Fibroblast of villous mesenchyme (primary cell): ENCODE data around the gene PYGB. TPM values are rescaled to one million over a fixed set of nuclear protein-coding genes. Genes with fewer than 3 reads are reported as not detected.

Experiments
- DNase-seq: peaks from one replicate; pipeline ENCODE4 v3.0.0-alpha.2; 2010; ENCODE audit warnings: low read depth
- H3K4me3 ChIP-seq: 2 replicates; pipeline ENCODE4 v1.5.1; 2011; ENCODE audit warnings: low read depth, mild to moderate bottlenecking, low read length
- total RNA-seq: library from RNA; depleted of rRNA; stranded (reverse); fragments of >200 nt; gene quantifications from 2 replicates; pipeline ENCODE4 v1.2.3, GENCODE V29; 2012
- TF ChIP-seq, protein P1 (sequence below): IDR thresholded peaks from 2 replicates; pipeline ENCODE4 v1.5.1; 2012; ENCODE audit warnings: low read depth, mild to moderate bottlenecking, low read length; ENCODE audit not compliant: insufficient read depth

Gene PYGB
- total RNA-seq, 1 donor: 110 TPM

DNA sequence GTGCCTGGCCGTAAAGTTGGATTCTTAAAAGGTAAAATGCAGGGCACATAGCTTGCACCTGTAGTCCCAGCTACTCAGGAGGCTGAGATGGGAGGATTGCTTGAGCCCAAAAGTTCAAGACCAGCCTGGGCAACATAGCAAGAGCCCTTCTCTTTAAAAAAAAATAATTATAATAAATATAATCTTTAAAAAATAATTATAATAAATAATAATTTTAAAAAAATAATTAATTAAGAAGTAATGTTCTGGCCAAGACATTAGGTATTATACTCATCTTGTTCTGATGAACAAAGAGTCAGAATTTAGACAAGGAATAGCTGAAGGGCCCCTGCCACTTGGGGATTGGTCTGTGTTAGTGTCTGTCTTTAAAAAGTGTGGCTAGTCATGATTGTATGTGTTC lies 38.5 kb upstream of the PYGB start:
- no peak overlapping the region for H3K4me3 ChIP-seq
- no peak for DNase-seq
- TF ChIP-seq, protein P1, sequence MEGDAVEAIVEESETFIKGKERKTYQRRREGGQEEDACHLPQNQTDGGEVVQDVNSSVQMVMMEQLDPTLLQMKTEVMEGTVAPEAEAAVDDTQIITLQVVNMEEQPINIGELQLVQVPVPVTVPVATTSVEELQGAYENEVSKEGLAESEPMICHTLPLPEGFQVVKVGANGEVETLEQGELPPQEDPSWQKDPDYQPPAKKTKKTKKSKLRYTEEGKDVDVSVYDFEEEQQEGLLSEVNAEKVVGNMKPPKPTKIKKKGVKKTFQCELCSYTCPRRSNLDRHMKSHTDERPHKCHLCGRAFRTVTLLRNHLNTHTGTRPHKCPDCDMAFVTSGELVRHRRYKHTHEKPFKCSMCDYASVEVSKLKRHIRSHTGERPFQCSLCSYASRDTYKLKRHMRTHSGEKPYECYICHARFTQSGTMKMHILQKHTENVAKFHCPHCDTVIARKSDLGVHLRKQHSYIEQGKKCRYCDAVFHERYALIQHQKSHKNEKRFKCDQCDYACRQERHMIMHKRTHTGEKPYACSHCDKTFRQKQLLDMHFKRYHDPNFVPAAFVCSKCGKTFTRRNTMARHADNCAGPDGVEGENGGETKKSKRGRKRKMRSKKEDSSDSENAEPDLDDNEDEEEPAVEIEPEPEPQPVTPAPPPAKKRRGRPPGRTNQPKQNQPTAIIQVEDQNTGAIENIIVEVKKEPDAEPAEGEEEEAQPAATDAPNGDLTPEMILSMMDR: no peak

DNA sequence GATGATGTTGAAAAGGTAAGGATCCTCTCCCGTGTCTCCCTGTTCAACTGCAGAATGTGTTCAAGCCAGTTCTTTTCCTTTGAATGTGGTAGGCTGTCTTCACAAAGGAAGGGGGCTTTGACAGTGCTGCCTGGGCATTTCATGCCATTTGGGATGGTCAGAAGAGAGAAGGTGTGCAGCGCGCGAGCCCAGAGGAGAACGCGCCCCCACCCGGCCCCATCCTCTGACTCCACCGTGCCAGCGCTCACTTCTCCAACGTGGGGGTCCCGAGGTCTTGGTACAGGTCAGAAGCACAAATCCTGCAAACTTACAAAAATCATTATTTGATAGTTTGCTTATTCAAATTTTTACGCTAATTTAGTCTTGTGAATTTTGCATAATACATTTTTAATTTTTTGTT lies 38.0 kb upstream of the PYGB start:
- no peak for DNase-seq
- TF ChIP-seq, protein P1: no peak
- no peak overlapping the region for H3K4me3 ChIP-seq

DNA sequence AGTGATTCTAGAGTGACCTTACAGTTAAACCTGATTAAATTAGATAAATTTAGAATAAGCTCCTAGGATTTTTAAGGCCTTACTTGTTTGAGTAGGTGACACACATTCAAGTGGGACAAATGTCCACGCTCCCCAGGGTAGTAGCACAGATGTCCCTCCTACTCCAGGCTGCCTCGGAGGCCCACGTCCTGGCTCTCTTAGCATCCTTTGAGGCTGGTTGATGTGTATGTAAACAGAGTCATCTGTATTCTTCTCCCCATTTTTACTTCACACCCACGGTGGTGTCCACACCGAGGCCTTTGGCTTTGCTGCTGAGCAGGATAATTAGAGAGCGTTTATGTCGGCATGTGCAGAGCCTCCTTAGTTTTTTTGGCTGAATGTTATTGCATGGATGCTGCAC lies 36.6 kb upstream of the PYGB start:
- TF ChIP-seq, protein P1: no peak
- H3K4me3 ChIP-seq: no peak overlapping the region
- no peak for DNase-seq

DNA sequence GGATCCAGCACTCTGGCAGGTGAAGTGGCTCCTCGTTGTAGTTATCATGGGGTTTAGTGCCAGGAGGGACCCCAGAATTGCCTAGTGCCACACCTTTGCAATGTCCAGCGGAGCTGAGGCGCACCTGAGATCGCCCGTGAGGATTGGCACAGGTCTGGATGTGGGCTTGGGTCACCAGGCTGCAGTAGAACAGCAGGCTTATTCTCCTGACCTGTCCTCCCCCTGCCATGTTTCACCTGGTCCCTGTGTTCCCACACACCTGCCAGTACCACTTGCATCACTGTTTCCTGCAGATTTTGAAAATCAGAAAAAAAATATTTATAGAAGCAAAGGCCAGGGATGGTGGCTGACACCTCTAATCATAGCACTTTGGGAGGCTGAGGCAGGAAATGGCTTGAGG lies 35.6 kb upstream of the PYGB start:
- no peak overlapping the region for H3K4me3 ChIP-seq
- TF ChIP-seq, protein P1: no peak
- no peak for DNase-seq

DNA sequence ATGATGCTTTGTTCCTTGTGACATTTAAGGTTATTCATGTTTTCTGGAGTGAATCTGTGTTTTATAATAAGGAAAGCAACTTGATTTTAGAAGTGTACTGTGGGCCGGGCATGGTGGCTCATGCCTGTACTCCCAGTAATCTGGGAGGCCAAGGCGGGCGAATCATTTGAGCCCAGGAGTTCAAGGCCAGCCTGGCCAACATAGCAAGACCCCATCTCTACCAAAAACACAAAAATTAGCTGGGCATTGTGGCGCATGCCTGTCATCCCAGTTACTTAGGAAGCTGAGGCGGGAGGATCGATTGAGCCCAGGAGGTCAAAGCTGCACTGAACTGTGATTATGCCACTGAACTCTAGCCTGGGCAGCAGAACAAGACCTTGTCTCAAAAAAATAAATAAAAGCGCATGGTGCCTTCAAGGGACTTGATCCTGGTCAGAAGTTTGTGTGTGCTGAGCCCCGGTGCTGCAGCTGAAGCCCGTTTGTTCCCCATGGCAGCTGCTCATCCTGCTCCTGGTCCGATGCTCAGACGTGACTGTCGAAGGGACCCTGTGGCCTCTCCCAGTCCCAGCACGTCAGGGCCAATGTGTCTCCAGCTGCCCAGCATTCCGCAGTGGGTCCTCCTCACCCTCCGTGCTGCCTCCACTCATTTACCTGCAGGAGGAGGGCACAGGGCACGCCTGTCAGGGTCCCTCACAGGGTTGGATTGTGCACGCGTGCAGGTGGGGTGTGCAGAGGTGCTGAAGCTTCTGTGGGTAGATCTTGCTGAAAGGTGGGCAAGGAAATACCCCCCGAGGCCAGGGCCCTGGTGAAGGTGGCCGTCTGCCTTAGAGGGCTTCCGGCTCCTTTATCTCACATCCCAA lies 34.1 kb upstream of the PYGB start:
- TF ChIP-seq, protein P1: no peak
- no peak overlapping the region for H3K4me3 ChIP-seq
- DNase-seq: no peak

DNA sequence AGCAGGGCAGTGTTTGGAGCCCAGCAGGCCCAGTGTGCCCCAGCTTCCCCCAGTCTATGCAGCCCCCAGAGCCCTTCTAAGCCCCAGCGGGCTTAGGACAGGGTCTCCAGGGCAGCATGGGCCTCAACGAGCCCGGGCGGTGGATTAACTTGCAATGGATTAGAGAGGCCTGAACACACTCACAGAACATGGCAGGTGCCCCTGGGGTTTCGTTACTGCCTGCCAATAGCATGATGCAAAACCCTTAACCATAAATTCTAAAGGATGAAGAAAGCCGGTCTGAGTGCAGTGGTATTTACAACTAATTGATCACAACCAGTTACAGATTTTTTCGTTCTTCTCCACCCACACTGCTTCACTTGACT lies 33.5 kb upstream of the PYGB start:
- TF ChIP-seq, protein P1: no peak
- no peak for DNase-seq
- H3K4me3 ChIP-seq: no peak overlapping the region

DNA sequence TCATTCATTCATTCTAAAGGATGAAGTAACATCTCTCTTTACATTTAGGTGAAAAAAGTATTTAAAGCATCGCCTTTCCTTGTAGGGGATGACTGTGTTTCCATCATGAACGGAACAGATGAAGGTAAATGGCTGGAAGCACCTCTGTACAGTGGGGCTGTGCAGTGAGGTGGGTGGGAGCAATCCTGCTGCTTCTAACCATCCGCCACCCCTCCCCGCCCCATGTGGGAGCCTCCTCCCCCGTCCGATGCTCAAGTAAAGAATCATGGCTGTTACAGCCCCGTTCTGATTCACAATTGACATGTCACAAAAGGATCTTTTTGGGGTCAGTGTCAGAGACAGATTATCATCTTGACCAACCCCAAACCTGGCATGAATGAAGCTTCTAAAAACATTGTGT lies 33.1 kb upstream of the PYGB start:
- no peak for DNase-seq
- TF ChIP-seq, protein P1: no peak

More for the DNA sequence above, 33.1 kb upstream of the PYGB start:
- H3K4me3 ChIP-seq: no peak overlapping the region
